NT2/D1 (cell line): ENCODE data around the gene RAB3A.

Experiments used
- SUZ12 ChIP-seq: IDR thresholded peaks from 2 replicates; pipeline ENCODE4 v1.6.1; 2011; ENCODE audit not compliant: insufficient read length, insufficient read depth; ENCODE audit errors: extremely low read depth
- YY1 ChIP-seq: IDR thresholded peaks from 2 replicates; pipeline ENCODE4 v1.6.1; 2011; ENCODE audit not compliant: insufficient read length, insufficient read depth

- TF ChIP-seq YY1: no peak
- no peak for TF ChIP-seq SUZ12
These were observed 50.2 kb downstream of the RAB3A start for GRCh38 chr19:18153556-18154134.
